Neuron (in vitro differentiated cells): ENCODE data around the gene SLC49A4.

Experiments used
- H2AFZ ChIP-seq: one replicate; pipeline ENCODE4 v1.6.1; 2013; ENCODE audit warnings: low read depth, mild to moderate bottlenecking, inconsistent platforms, low read length, moderate library complexity
- H3K27me3 ChIP-seq: one replicate; pipeline ENCODE4 v1.6.1; 2013; ENCODE audit warnings: low read length; ENCODE audit not compliant: insufficient read depth
- H3K36me3 ChIP-seq: one replicate; pipeline ENCODE4 v1.6.1; 2013; ENCODE audit warnings: low read length; ENCODE audit not compliant: insufficient read depth
- H3K4me1 ChIP-seq: one replicate; pipeline ENCODE4 v1.6.1; 2013; ENCODE audit warnings: low read length; ENCODE audit not compliant: insufficient read depth
- H3K4me3 ChIP-seq: 2 replicates; pipeline ENCODE4 v1.5.1; 2013; ENCODE audit warnings: mild to moderate bottlenecking, low read length, moderate library complexity
- H3K9me3 ChIP-seq: one replicate; pipeline ENCODE4 v1.6.1; 2013; ENCODE audit warnings: low read length

The SLC49A4 gene

DNA sequence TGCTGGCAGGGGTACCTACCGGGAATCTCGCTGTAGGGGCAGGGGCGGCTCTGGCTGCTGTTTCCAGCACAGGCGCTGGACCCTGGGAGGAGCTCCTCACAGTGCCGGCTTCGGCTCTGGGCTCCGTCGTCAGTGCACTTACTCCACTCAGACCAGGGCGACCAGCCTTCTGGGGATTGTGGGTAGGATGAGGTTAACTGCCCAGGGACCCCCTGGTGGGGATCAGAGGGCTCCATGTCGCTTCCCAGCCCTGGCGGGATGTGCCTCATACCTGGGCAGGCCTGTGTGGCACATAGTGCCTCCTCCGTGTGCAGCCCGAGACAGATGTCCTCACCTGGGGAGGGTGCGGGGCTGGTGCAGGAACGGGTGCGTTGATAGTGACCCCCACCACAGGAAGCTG lies 117.0 kb downstream of the SLC49A4 start:
- Histone ChIP-seq H3K36me3 (peaks cover 91% of the 10 kb centered on the region), H3K4me3 (no peak overlapping the region), H3K27me3 (no peaks in the 10 kb centered on the region), H2AFZ (no peak overlapping the region), H3K9me3 (no peaks in the 10 kb centered on the region), H3K4me1 (no peaks in the 10 kb centered on the region)

- Histone ChIP-seq H3K4me1 (no peaks in the 10 kb centered on the region), H3K4me3 (no peak overlapping the region), H3K9me3 (no peaks in the 10 kb centered on the region), H3K36me3 (peaks cover 94% of the 10 kb centered on the region), H3K27me3 (no peaks in the 10 kb centered on the region), H2AFZ (no peak overlapping the region)
These were observed 118.1 kb downstream of the SLC49A4 start for GRCh38 chr3:122912772-122913538.

- Histone ChIP-seq H2AFZ (no peak overlapping the region), H3K36me3 (peaks cover 95% of the 10 kb centered on the region), H3K4me1 (no peaks in the 10 kb centered on the region), H3K4me3 (no peak overlapping the region), H3K9me3 (no peaks in the 10 kb centered on the region), H3K27me3 (no peaks in the 10 kb centered on the region)
These were observed 118.8 kb downstream of the SLC49A4 start for GRCh38 chr3:122913539-122914100.

- no peak overlapping the region for H2AFZ ChIP-seq
- no peak overlapping the region for H3K4me3 ChIP-seq
These were observed 120.6 kb downstream of the SLC49A4 start for GRCh38 chr3:122915300-122916055.

GRCh38 chr3:122916084-122916483 lies 121.2 kb downstream of the SLC49A4 start:
- no peak overlapping the region for H2AFZ ChIP-seq
- H3K4me3 ChIP-seq: no peak overlapping the region
- no peaks in the 10 kb centered on the region for H3K4me1 ChIP-seq
- H3K36me3 ChIP-seq: peaks cover 98% of the 10 kb centered on the region
- no peaks in the 10 kb centered on the region for H3K27me3 ChIP-seq
- H3K9me3 ChIP-seq: no peaks in the 10 kb centered on the region

More at GRCh38 chr3:122915300-122916055, 120.6 kb downstream of the SLC49A4 start:
- H3K27me3 ChIP-seq: no peaks in the 10 kb centered on the region
- peaks cover 96% of the 10 kb centered on the region for H3K36me3 ChIP-seq
- no peaks in the 10 kb centered on the region for H3K4me1 ChIP-seq
- no peaks in the 10 kb centered on the region for H3K9me3 ChIP-seq

DNA sequence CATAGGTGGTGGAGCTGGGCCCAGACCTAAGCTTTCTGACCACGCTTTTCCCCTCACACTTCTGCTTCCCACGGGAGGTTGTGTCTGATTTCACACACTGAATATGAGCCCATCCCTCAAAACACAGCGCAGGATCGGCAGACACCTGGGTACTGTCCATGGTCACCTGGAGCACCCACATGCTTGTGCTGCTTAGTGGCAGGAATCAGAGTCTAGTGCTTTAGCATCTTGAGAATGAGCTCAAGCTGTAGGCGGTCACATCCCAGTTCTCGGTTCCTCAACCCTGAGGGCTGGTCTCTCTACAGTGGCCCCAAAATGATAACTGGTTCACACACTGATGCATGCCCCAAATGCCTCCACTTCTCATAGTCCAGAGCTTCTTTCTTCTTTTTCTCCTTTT lies 121.7 kb downstream of the SLC49A4 start:
- no peaks in the 10 kb centered on the region for H3K27me3 ChIP-seq
- no peak overlapping the region for H3K4me3 ChIP-seq
- no peaks in the 10 kb centered on the region for H3K4me1 ChIP-seq
- no peak overlapping the region for H2AFZ ChIP-seq
- H3K36me3 ChIP-seq: peaks cover 98% of the 10 kb centered on the region
- no peaks in the 10 kb centered on the region for H3K9me3 ChIP-seq

DNA sequence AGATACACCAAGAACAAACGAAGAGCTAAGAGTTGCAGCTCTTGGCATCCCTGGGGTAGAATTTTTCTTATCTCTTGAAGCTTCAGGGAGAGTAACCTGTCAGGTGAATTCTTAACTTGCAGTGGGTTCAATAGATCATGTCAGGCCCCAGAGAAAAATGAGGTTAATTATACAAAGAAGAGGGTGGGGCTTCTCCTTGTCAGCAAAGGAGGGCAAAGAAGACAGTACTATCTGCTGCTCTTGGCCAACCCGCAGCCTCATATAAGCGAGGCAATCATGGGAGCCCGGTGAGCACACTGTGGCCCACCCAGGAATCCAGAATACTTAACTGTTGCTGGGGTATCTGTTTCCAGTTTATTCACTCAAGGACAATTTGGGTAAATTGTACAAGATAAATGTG lies 122.5 kb downstream of the SLC49A4 start:
- Histone ChIP-seq H3K27me3 (no peaks in the 10 kb centered on the region), H2AFZ (no peak overlapping the region), H3K36me3 (peaks cover 98% of the 10 kb centered on the region), H3K9me3 (no peaks in the 10 kb centered on the region), H3K4me1 (no peaks in the 10 kb centered on the region), H3K4me3 (no peak overlapping the region)

GRCh38 chr3:122918576-122919290 lies 123.9 kb downstream of the SLC49A4 start:
- Histone ChIP-seq H3K27me3 (no peaks in the 10 kb centered on the region), H3K4me1 (no peaks in the 10 kb centered on the region), H2AFZ (no peak overlapping the region), H3K36me3 (peaks cover 100% of the 10 kb centered on the region), H3K9me3 (no peaks in the 10 kb centered on the region), H3K4me3 (no peak overlapping the region)

- Histone ChIP-seq H3K4me3 (no peak overlapping the region), H3K9me3 (no peaks in the 10 kb centered on the region), H2AFZ (no peak overlapping the region), H3K4me1 (no peaks in the 10 kb centered on the region), H3K36me3 (peaks cover 99% of the 10 kb centered on the region), H3K27me3 (no peaks in the 10 kb centered on the region)
These were observed 124.4 kb downstream of the SLC49A4 start for GRCh38 chr3:122919291-122919610.

DNA sequence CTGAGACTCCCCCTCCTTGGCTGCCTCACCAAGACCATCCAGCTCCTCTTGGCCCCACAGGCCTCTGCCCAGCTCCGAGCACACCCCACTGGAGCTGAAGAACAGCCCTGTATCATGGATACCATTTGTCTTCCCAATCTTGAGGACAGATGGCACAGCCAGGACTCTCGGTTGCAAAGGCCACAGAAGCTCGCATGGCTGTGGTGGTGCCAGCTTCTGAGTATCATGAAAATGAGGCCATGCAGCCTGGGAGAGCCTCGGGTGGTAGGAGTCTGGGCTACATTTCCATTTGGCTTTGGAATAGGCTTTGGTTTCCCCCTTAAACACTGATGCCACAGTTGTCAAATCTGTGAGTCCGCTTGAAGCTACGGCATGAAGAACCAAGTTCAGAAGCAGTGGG lies 126.1 kb downstream of the SLC49A4 start:
- no peak overlapping the region for H2AFZ ChIP-seq

DNA sequence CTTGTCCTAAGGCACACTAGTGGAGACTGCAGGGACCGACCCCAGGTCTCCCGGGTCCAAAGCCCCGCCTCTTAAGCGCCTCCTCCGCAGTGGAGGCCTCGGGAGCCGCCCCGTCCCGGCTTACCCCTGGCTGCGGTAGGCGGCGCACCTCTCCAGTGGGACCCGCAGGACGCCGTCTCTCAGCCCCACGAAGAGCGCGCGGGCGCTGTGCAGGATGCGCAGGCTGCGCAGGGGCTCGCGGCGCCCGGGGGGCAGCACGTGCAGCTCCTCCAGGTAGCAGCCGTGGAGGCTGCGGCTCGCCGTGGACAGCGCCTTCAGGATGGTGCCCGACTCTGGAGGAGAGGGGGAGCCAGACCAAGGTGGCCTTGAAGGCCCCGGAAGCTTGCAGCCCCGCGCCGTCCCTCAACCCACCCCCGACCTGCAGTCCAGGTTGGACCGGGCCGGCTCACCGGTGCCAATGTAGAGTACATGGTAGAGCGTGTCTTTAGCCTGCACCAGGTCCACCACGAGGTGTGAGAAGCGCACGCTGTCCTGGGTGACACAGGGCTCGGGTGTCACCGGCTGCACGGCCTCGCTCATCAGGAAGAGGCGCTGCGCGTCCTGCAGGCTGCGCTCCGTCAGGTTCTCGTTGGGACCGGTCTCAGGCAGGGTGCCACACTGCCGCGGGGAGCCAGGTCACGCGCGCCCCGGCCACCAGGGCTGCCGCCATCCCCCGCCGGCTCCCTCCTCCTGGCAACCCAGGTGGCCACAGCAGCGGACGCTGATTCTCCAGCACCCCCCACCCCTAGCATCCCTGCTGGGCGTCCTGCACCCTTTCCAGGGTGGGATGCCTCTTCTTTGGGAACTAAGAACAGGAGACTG lies 127.2 kb downstream of the SLC49A4 start:
- Histone ChIP-seq H3K4me1 (no peaks in the 10 kb centered on the region), H3K36me3 (peaks cover 95% of the 10 kb centered on the region), H3K4me3 (no peak overlapping the region)

More for the DNA sequence above, 126.1 kb downstream of the SLC49A4 start:
- H3K4me3 ChIP-seq: no peak overlapping the region
- no peaks in the 10 kb centered on the region for H3K9me3 ChIP-seq
- no peaks in the 10 kb centered on the region for H3K4me1 ChIP-seq
- peaks cover 95% of the 10 kb centered on the region for H3K36me3 ChIP-seq
- H3K27me3 ChIP-seq: no peaks in the 10 kb centered on the region

GRCh38 chr3:122923611-122924010 lies 128.7 kb downstream of the SLC49A4 start:
- no peak overlapping the region for H3K4me3 ChIP-seq
- no peaks in the 10 kb centered on the region for H3K27me3 ChIP-seq
- no peaks in the 10 kb centered on the region for H3K4me1 ChIP-seq
- no peaks in the 10 kb centered on the region for H3K9me3 ChIP-seq
- H2AFZ ChIP-seq: no peak overlapping the region
- H3K36me3 ChIP-seq: peaks cover 93% of the 10 kb centered on the region

More for the DNA sequence above, 127.2 kb downstream of the SLC49A4 start:
- Histone ChIP-seq H2AFZ (no peak overlapping the region), H3K27me3 (no peaks in the 10 kb centered on the region), H3K9me3 (no peaks in the 10 kb centered on the region)
